CD4-positive, alpha-beta T cell treated with Interleukin-21 for 1 hour (primary cell): ENCODE measurements around the gene TMEM182.

Source experiments
- DNase-seq: peaks from one replicate; pipeline ENCODE4 v3.0.0-alpha.2; 2020

The TMEM182 gene

GRCh38 chr2:102761763-102762162, at the start of gene TMEM182:
TSS of gene TMEM182 (plus strand) at chr2:102762031. CDS start at chr2:102762218, 187 bp downstream.
- no peak for DNase-seq

- no peak for DNase-seq
These were observed 44.4 kb upstream of the TMEM182 start for GRCh38 chr2:102717308-102718018.

GRCh38 chr2:102718387-102719316, 43.2 kb upstream of the TMEM182 start:
- no peak for DNase-seq

- DNase-seq = no peak
These were observed 37.8 kb upstream of the TMEM182 start for GRCh38 chr2:102724016-102724490.

GRCh38 chr2:102724553-102724952, 37.3 kb upstream of the TMEM182 start:
- DNase-seq = no peak

GRCh38 chr2:102726128-102727087, 35.4 kb upstream of the TMEM182 start:
- DNase-seq = no peak

GRCh38 chr2:102735416-102736109, 26.3 kb upstream of the TMEM182 start:
- no peak for DNase-seq

GRCh38 chr2:102736110-102736409, 25.8 kb upstream of the TMEM182 start:
- no peak for DNase-seq

GRCh38 chr2:102736410-102737409, 25.1 kb upstream of the TMEM182 start:
- peak; percentile 84 for DNase-seq

- no peak for DNase-seq
These were observed 24.4 kb upstream of the TMEM182 start for GRCh38 chr2:102737431-102737830.

GRCh38 chr2:102743259-102743658, 18.6 kb upstream of the TMEM182 start:
- DNase-seq = no peak

- DNase-seq = no peak
These were observed 13.7 kb upstream of the TMEM182 start for GRCh38 chr2:102748107-102748506.

- no peak for DNase-seq
These were observed 11.9 kb upstream of the TMEM182 start for GRCh38 chr2:102749938-102750337.

GRCh38 chr2:102753563-102754159, 8.2 kb upstream of the TMEM182 start:
- DNase-seq = peak; percentile 48

GRCh38 chr2:102754456-102755145, 7.2 kb upstream of the TMEM182 start:
- no peak for DNase-seq

GRCh38 chr2:102755284-102755683, 6.5 kb upstream of the TMEM182 start:
- no peak for DNase-seq

- DNase-seq = no peak
These were observed 3.4 kb upstream of the TMEM182 start for GRCh38 chr2:102758439-102758838.

GRCh38 chr2:102764083-102764482, 2.3 kb downstream of the TMEM182 start:
- no peak for DNase-seq

GRCh38 chr2:102765061-102765460, 3.2 kb downstream of the TMEM182 start:
- DNase-seq = no peak

- no peak for DNase-seq
These were observed 6.4 kb downstream of the TMEM182 start for GRCh38 chr2:102768253-102768652.
